Vagina (tissue), 2 donors: ENCODE measurements around the gene CUTC. TPM values are rescaled to one million over a fixed set of nuclear protein-coding genes. Genes with fewer than 3 reads are reported as not detected.

Experiments used
- DNase-seq, 2 donors: peaks; one replicate each; pipeline ENCODE4 v3.0.0-alpha.2; 2017; ENCODE audit errors: extremely low spot score in 2 of 2
- H3K27ac ChIP-seq: fragments of 200-600 bp; sonication (generic); one replicate; pipeline ENCODE4 v1.5.1; 2019
- H3K27me3 ChIP-seq: fragments of 200-600 bp; sonication (generic); one replicate; pipeline ENCODE4 v1.5.1; 2019
- H3K36me3 ChIP-seq, 2 donors: fragments of 200-600 bp; sonication (generic); one replicate each; pipeline ENCODE4 v1.5.1; 2017 to 2019
- H3K4me1 ChIP-seq: fragments of 200-600 bp; sonication (generic); one replicate; pipeline ENCODE4 v1.5.1; 2019
- H3K4me3 ChIP-seq, 2 donors: fragments of 200-600 bp; sonication (generic); 1 replicate in 1 of 2; 2 replicates in 1 of 2; pipeline ENCODE4 v1.5.1; 2016 to 2019
- H3K9me3 ChIP-seq: fragments of 200-600 bp; sonication (generic); one replicate; pipeline ENCODE4 v1.5.1; 2019
- POLR2A ChIP-seq, 2 donors: fragments of 450-650 bp; IDR thresholded peaks; one replicate each; pipeline ENCODE4 v1.6.1; 2017; ENCODE audit warnings: antibody characterized with exemption in 2 of 2, mild to moderate bottlenecking in 2 of 2, moderate library complexity in 2 of 2
- POLR2AphosphoS5 ChIP-seq, 2 donors: sonication (generic); formaldehyde crosslinking; IDR thresholded peaks; one replicate each; pipeline ENCODE4 v1.9.0; 2017; ENCODE audit warnings: antibody characterized with exemption in 2 of 2, mild to moderate bottlenecking in 2 of 2, low read depth in 1 of 2; ENCODE audit not compliant: insufficient read depth in 1 of 2
- intact Hi-C: fragments of 100-400 bp; cut with DNase I; formaldehyde crosslinking; loops from one replicate; pipeline ENCODE4 v1.15.1; 2023
- total RNA-seq: library from RNA; depleted of rRNA; stranded (reverse); fragments of >200 nt; gene quantifications from one replicate; pipeline ENCODE4 v1.2.3, GENCODE V29; 2016
- TF ChIP-seq, protein P1 (sequence below), 3 experiments: fragments of 450-650 bp in 2 of 3; fragments of 200-600 bp in 1 of 3; sonication (generic) in 1 of 3; IDR thresholded peaks; one replicate each; pipeline ENCODE4 v1.5.1; 2017 to 2019; ENCODE audit warnings: antibody characterized with exemption in 3 of 3, mild to moderate bottlenecking in 2 of 3, moderate library complexity in 2 of 3

Gene CUTC
- total RNA-seq, 1 donor from 2014 or later, result 18.2 TPM

DNA sequence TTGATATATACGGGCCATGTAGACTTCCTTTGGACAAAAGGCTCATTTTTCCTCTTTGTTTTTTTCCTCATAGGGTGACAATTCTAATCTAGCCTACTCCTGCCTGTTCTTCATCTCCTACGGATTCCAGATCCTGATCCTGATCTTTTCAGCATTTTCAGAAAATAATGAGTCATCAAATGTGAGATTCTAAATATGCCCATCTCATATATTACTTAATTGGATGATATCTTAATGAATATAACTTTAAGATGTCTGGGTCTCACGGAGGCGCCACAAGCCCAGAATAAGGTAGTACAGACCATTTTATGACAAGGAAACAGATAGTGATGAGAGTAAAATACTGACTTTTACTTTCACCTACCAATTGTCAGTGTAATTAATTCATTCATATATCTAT is 61.8 kb downstream of the CUTC start:
- H3K4me3 ChIP-seq, result no peak overlapping the region
- no peaks in the 10 kb centered on the region for H3K4me1 ChIP-seq
- H3K27me3 ChIP-seq, result no peaks in the 10 kb centered on the region
- intact Hi-C loops, result no loop called here
- no peak for DNase-seq
- H3K36me3 ChIP-seq, result no peaks in the 10 kb centered on the region
- no peak overlapping the region for H3K27ac ChIP-seq
- H3K9me3 ChIP-seq, result no peaks in the 10 kb centered on the region
- TF ChIP-seq POLR2AphosphoS5 (IDR thresholded peaks at IDR 0.05; ENCODE audit: insufficient read depth in 1 of 2, low read depth in 1 of 2) (no peak), POLR2A (IDR thresholded peaks at IDR 0.05) (no peak)
- TF ChIP-seq, protein P1, sequence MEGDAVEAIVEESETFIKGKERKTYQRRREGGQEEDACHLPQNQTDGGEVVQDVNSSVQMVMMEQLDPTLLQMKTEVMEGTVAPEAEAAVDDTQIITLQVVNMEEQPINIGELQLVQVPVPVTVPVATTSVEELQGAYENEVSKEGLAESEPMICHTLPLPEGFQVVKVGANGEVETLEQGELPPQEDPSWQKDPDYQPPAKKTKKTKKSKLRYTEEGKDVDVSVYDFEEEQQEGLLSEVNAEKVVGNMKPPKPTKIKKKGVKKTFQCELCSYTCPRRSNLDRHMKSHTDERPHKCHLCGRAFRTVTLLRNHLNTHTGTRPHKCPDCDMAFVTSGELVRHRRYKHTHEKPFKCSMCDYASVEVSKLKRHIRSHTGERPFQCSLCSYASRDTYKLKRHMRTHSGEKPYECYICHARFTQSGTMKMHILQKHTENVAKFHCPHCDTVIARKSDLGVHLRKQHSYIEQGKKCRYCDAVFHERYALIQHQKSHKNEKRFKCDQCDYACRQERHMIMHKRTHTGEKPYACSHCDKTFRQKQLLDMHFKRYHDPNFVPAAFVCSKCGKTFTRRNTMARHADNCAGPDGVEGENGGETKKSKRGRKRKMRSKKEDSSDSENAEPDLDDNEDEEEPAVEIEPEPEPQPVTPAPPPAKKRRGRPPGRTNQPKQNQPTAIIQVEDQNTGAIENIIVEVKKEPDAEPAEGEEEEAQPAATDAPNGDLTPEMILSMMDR (IDR thresholded peaks at IDR 0.05), result no peak

DNA sequence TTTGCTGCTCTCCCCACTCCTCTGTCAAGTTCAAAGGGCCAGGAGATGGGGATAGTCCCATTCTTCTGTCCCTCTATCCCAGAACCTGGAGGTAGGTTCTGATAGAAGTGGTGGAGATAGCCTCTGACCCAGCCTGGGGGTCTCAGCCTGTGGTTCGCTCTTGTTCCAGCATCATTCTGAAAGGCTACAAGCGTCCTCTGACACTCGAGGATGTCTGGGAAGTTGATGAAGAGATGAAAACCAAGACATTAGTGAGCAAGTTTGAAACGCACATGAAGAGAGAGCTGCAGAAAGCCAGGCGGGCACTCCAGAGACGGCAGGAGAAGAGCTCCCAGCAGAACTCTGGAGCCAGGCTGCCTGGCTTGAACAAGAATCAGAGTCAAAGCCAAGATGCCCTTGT is 64.9 kb downstream of the CUTC start:
- no peak overlapping the region for H3K27ac ChIP-seq
- DNase-seq, result no peak
- no peaks in the 10 kb centered on the region for H3K36me3 ChIP-seq
- H3K4me1 ChIP-seq, result no peaks in the 10 kb centered on the region
- H3K4me3 ChIP-seq, result no peak overlapping the region
- H3K9me3 ChIP-seq, result no peaks in the 10 kb centered on the region
- TF ChIP-seq, protein P1 (IDR thresholded peaks at IDR 0.05), result no peak
- TF ChIP-seq POLR2AphosphoS5 (IDR thresholded peaks at IDR 0.05; ENCODE audit: insufficient read depth in 1 of 2, low read depth in 1 of 2) (no peak), POLR2A (IDR thresholded peaks at IDR 0.05) (no peak)
- H3K27me3 ChIP-seq, result no peaks in the 10 kb centered on the region
- intact Hi-C loops, result no loop called here

DNA sequence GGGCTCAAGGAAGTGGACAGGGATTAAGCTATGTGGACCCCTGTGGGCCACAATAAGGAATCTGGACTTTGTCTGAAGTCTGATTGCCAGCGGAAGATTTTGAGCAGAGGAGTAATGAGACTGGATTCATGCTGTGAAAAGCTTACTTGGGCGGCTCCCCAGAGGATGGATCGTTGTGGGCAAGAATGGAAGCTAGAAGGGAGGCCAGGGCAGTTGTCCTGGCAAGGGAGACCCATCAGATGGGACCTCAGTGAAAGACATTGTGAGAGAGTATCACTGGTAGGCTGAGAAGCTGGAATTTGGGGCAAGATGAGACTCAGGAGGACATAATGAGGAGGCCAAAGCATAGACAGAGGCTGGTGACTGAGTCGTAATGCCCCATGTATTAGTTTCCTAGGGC is 66.0 kb downstream of the CUTC start:
- Histone ChIP-seq H3K4me1 (no peaks in the 10 kb centered on the region), H3K9me3 (no peaks in the 10 kb centered on the region), H3K36me3 (no peaks in the 10 kb centered on the region), H3K4me3 (no peak overlapping the region), H3K27me3 (no peaks in the 10 kb centered on the region), H3K27ac (no peak overlapping the region)
- no peak for DNase-seq
- intact Hi-C loops, result no loop called here
- TF ChIP-seq, protein P1 (IDR thresholded peaks at IDR 0.05), result no peak
- TF ChIP-seq POLR2A (IDR thresholded peaks at IDR 0.05) (no peak), POLR2AphosphoS5 (IDR thresholded peaks at IDR 0.05; ENCODE audit: insufficient read depth in 1 of 2, low read depth in 1 of 2) (no peak)

DNA sequence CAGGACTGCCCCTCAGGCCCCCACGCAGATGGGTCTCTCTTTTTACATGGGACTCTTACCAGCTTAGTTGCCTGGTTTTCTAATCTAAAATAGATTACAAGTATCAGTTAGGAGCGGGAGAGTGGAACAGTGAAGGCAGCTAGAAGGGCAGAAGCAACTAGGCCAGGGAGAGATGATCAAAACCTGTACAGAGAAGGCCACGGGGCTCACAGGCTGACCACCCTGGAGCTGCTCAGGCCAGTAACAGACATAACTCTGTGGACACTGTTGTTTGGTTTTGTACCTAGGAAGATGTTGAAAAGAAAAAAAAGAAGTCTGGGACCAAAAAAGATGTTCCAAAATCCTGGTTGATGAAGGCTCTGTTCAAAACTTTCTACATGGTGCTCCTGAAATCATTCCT is 66.9 kb downstream of the CUTC start:
- H3K4me1 ChIP-seq, result no peaks in the 10 kb centered on the region
- intact Hi-C loops, result no loop called here
- TF ChIP-seq, protein P1 (IDR thresholded peaks at IDR 0.05), result no peak
- no peak for TF ChIP-seq POLR2A (IDR thresholded peaks at IDR 0.05)

DNA sequence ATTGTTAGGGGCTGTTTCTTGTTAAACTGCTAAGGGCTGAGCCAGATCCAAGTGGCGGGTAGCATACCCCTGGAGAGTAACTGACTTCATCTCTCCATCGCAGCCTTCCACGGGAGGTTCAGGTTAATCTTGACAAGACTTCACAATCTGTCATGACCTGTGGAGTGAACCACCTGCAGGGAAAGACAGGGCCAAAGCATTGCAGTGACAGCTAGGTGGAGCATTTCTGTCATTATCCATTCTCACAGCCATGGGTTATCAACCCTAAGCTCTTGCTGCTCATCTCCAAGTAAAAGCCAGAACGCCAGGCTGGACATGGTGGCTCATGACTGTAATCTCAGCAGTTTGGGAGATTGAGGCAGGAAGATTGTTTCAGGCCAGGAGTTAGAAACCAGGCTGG is 67.6 kb downstream of the CUTC start:
- H3K4me3 ChIP-seq, result no peak overlapping the region
- intact Hi-C loops, result no loop called here
- no peaks in the 10 kb centered on the region for H3K36me3 ChIP-seq
- H3K9me3 ChIP-seq, result no peaks in the 10 kb centered on the region
- no peaks in the 10 kb centered on the region for H3K27me3 ChIP-seq
- TF ChIP-seq, protein P1 (IDR thresholded peaks at IDR 0.05), result no peak
- TF ChIP-seq POLR2AphosphoS5 (IDR thresholded peaks at IDR 0.05; ENCODE audit: insufficient read depth in 1 of 2, low read depth in 1 of 2) (no peak), POLR2A (IDR thresholded peaks at IDR 0.05) (no peak)
- H3K4me1 ChIP-seq, result no peaks in the 10 kb centered on the region
- DNase-seq, result no peak
- no peak overlapping the region for H3K27ac ChIP-seq

More for the DNA sequence above, 66.9 kb downstream of the CUTC start:
- Histone ChIP-seq H3K27ac (no peak overlapping the region), H3K9me3 (no peaks in the 10 kb centered on the region), H3K27me3 (no peaks in the 10 kb centered on the region), H3K4me3 (no peak overlapping the region), H3K36me3 (no peaks in the 10 kb centered on the region)
- no peak for DNase-seq
